ENCODE results near the gene EXOSC7.

DNA sequence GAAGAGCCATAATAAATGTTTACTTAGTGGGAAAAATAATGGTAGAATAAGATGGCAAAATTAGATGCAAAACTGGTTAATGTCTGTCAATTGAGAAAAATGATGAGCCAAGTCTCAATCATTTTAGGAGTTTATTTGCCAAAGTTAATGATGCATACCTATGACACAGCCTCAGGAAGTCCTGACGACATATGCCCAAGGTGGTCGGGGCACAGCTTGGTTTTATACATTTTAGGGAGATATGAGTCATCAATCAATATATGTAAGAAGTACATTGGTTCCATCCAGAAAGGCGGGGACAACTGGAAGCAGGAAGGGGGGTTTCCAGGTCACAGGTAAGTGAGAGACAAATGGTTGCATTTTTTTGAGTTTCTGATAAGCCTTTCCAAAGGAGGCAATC is 81.5 kb downstream of the EXOSC7 start:
- TF ChIP-seq SP1 (IDR thresholded peaks at IDR 0.05): no peak
- TF ChIP-seq, protein P1, sequence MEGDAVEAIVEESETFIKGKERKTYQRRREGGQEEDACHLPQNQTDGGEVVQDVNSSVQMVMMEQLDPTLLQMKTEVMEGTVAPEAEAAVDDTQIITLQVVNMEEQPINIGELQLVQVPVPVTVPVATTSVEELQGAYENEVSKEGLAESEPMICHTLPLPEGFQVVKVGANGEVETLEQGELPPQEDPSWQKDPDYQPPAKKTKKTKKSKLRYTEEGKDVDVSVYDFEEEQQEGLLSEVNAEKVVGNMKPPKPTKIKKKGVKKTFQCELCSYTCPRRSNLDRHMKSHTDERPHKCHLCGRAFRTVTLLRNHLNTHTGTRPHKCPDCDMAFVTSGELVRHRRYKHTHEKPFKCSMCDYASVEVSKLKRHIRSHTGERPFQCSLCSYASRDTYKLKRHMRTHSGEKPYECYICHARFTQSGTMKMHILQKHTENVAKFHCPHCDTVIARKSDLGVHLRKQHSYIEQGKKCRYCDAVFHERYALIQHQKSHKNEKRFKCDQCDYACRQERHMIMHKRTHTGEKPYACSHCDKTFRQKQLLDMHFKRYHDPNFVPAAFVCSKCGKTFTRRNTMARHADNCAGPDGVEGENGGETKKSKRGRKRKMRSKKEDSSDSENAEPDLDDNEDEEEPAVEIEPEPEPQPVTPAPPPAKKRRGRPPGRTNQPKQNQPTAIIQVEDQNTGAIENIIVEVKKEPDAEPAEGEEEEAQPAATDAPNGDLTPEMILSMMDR (IDR thresholded peaks at IDR 0.05; ENCODE audit: low read depth, low read length, missing input control): no peak
- no peak for TF ChIP-seq GABPA (IDR thresholded peaks at IDR 0.05 in 1 of 2, conservative IDR thresholded peaks at IDR 0.05 in 1 of 2)
- no peak for TF ChIP-seq EGR1 (IDR thresholded peaks at IDR 0.05; ENCODE audit: low read depth in 2 of 2)
- TF ChIP-seq, protein P2, sequence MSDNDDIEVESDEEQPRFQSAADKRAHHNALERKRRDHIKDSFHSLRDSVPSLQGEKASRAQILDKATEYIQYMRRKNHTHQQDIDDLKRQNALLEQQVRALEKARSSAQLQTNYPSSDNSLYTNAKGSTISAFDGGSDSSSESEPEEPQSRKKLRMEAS (IDR thresholded peaks at IDR 0.05): no peak
- TF ChIP-seq NR2F2 (IDR thresholded peaks at IDR 0.05): no peak
- TF ChIP-seq RAD21 (IDR thresholded peaks at IDR 0.05): no peak
- no peak for TF ChIP-seq YY1 (IDR thresholded peaks at IDR 0.05)
- TF ChIP-seq TAF1 (conservative IDR thresholded peaks at IDR 0.05): no peak
- TF ChIP-seq HNF4A (conservative IDR thresholded peaks at IDR 0.05): no peak
- TF ChIP-seq JUND (IDR thresholded peaks at IDR 0.05): no peak
- TF ChIP-seq FOXA2 (IDR thresholded peaks at IDR 0.05): no peak

Data from liver (tissue), 3 donors.